Uterus (tissue), 2 donors: ENCODE measurements around the gene ABCB1.

Experiments used
- CTCF ChIP-seq, 4 experiments: fragments of 200-600 bp in 2 of 4; fragments of 450-650 bp in 2 of 4; sonication (generic) in 2 of 4; IDR thresholded peaks; one replicate each; pipeline ENCODE4 v1.5.1; 2016 to 2019; ENCODE audit warnings: antibody characterized with exemption in 4 of 4, mild to moderate bottlenecking in 2 of 4, moderate library complexity in 1 of 4
- POLR2A ChIP-seq, 2 donors: fragments of 450-650 bp; IDR thresholded peaks; one replicate each; pipeline ENCODE4 v1.6.1; 2016; ENCODE audit warnings: antibody characterized with exemption in 2 of 2, mild to moderate bottlenecking in 1 of 2, moderate library complexity in 1 of 2

GRCh38 chr7:87471473-87471872 lies 129.2 kb downstream of the ABCB1 start:
- TF ChIP-seq CTCF (IDR thresholded peaks at IDR 0.05), result no peak
- no peak for TF ChIP-seq POLR2A (IDR thresholded peaks at IDR 0.05)
